NOMO-1 (cell line): Measurements from ENCODE around the gene TMEM63C.

ENCODE experiments used
- DNase-seq, 2 experiments: peaks; one replicate each; lab custom pipeline; 2025; ENCODE audit not compliant: unreplicated experiment in 2 of 2; lab: John Stamatoyannopoulos, UW

TMEM63C gene

GRCh38 chr14:77194706-77195105, 13.1 kb downstream of the TMEM63C start:
- DNase-seq = no peak

GRCh38 chr14:77195766-77196165, 14.2 kb downstream of the TMEM63C start:
- DNase-seq = no peak

DNA sequence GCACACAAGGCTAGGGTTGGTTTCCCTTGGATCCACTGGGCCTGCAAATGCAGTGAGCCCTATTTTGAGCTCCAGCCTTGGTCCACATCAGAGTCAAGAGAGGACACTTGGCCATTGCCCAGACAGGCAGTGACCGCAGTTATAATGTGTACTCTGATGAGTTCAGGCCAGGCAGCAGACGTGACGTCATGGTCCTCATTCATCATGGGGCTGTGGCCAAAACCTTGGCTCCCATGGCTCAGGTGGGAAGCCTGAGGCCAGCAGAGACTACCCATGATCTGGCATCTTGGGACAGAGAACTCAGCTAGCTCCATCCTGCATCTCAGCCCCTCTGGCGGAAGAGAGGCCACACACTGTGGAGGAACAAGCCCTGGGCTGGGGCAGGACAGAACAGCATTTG, 16.4 kb downstream of the TMEM63C start:
- no peak for DNase-seq

- no peak for DNase-seq
Observed at GRCh38 chr14:77198561-77198960, 17.0 kb downstream of the TMEM63C start.

- DNase-seq = no peak
Observed at GRCh38 chr14:77199590-77199989, 18.0 kb downstream of the TMEM63C start.

DNA sequence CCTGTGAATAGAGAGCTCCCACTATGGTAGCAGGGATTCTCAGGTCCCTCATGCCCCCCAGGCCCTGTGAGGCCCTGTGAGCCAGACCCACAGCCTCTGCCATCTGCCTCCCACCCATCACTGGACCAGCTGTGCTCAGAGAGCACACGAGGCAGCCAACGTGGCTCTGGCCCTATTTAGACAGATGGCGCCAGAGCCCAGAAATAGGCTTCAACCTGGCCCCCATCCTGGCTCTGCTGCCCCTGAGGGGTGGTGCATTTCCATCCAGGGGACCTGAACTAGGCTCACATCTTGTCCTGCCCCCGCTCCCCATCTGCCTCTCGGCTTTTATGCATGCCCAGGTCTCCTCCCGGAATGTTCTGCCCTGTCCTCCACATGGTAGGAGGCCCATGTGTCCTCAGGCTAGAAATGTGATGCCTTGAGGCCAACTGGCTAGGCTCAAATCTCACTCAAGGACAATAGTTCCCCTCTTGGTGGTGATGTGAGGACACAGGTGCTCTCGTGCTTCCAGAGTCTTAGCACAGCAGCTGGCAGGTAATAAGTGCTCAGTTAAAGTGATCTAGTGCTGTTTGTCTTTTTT, 18.9 kb downstream of the TMEM63C start:
- no peak for DNase-seq

- DNase-seq = no peak
Observed at GRCh38 chr14:77201696-77202095, 20.1 kb downstream of the TMEM63C start.

DNA sequence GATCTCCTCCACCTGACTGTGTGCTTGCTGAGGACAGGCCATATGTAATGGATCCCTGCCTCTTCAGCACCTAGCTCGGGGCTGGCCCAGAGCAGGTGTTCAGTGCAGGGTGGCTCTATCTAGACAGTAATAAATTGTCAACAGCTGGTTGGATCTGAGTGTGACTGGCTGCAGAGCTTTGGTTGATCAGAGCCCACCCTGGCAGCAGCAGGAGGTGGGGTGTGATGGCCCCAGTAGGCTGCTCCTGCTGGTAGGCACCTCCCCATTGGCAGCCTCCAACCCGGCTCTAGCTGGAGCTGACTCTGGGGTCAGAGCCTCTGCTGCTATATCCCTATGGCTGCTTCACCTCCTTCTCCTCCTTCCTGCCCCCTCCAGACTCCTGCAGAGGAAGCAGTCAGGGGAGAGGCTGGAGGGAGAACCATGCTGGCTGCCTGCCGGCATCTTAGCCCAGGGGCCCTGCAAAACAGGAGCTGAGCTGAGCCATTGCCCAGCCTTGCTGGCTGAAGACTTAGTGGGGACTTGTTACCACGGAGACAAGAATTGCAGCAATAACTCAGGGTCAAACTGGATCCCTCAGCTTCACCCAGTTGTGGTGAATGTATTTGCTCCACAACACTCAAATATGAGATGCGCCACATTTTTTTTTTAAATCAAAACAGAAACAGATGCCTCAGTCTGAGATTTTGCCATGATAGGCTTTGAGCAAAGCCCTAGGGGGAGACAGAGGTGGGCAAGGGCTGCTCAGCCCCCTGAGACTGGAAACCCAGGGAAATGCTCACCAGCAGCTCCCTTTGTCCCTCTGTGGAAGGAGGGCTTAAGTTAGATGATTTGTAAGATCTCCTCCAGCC, 22.2 kb downstream of the TMEM63C start:
- no peak for DNase-seq

DNA sequence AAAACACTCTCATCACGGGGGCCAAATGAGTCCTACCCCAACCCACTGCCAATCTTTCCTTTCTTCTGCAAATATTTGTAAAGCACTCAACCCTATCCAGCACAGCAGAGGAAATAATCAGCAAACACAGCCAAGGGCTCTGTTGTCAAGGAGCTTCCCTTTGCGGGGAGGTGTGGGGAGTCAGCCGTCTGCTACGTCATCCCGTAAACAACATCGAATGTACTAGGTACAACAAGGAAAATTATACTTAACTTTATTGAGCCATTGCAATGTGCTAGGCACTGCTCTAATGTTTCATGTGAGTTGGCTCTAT, 22.8 kb downstream of the TMEM63C start:
- no peak for DNase-seq

GRCh38 chr14:77204907-77205306, 23.3 kb downstream of the TMEM63C start:
- no peak for DNase-seq

DNA sequence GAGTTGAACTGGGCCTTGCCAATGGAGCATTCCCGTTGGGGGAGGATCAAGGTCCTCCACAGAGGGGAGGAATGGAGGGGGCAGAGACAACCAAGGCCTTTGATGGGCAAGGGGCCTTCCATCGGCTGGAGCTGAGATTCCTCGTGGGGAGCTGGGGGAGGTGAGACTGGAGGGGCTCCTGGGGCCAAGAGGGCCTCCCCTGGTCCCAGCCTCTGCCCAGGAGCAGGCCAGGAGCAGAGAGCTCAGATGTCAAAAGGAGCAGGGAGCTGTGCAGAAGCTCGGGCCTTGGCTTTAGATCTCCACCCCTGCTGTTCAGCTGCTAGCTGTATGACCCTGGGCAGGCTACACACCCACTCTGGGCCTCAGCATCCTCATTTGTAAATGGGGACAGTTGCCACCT, 24.0 kb downstream of the TMEM63C start:
- no peak for DNase-seq

DNA sequence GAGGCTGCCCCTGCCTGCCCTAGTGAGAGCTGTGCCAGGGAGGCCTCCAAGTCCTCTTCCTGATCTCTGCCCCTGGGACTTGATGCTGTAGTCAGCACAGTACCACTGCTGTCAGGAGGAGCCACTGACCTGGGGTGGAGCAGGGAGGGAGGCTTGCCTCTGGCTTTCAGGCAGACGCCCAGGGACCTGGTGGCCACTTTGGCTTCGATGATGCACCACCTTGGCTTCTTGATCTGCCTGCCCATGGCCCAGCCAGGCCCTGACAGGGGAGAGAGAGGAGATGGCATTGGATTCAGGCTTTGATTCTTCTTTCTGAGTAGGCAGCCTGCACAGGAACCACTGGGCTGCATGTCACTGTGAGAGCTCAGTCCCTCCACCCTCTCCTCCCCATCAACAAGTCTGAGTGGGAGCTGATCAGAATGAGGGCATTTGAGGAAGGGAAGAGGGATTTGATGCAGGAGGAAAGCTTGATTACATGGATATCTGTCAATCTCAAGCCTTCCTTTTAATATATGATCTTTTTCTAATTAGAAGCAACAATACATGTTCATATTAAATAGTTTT, 24.7 kb downstream of the TMEM63C start:
- DNase-seq = no peak

DNA sequence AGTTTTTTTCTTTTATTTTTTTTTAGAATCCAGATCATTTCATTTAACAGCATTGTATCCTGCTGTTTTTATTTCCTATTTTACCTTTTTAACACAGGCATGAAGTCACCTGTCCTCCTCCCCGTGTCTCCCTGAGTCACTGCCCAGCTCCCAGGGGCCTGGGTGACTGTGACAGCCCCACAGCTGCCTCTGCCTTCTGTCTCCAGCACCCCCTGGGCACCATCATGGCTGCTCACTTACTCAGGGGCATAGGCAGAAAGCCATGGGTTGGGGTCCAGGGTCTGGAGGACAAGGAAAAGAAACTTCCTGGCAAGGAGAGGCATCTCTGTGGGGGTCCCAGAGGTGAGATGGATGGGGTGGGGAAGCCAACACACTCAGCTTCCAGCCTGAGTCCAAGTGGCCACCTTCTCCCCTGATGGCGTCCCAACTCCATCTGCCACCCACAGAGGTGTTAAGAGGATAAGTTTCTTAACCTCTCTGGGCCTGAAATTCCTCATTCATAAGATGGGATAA, 25.3 kb downstream of the TMEM63C start:
- no peak for DNase-seq

DNA sequence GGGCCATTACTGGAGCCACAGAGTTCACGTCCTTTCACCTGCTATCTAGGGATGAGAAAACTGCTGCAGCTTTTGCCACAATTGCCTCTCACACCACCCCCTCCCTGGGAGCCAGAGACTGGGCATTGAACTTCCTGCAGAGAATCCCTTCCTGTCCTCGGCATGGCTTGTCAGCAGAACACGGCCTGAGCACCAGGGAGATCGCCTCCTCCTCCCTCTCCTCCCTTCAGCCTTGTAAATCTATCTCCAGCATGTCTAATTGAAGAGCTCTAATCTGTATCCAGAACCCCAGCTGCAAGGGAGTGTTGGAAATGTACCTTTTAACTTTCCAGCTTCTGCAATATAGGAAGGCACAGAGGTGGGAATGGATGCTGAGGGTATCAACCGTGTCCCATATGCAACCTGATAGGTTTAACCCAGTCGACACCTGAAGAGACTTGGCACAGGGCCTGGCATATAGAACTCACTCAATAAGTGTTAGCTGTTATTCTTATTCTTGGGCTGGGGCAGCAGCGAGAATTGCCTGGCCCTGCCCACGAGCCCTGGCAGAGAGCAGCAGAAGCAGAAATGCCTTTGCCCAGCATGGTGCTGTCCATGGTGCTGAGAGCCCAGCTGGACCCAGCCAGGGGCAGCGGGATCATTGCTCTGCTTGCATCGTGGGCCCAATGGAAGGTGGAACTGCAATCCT, 26.8 kb downstream of the TMEM63C start:
- DNase-seq = peak; percentile 6 to 36

GRCh38 chr14:77208979-77209318, 27.4 kb downstream of the TMEM63C start:
- no peak for DNase-seq

- DNase-seq = peak in 1 of 2 experiments; percentile 13
Observed at GRCh38 chr14:77212097-77212870, 30.7 kb downstream of the TMEM63C start.

DNA sequence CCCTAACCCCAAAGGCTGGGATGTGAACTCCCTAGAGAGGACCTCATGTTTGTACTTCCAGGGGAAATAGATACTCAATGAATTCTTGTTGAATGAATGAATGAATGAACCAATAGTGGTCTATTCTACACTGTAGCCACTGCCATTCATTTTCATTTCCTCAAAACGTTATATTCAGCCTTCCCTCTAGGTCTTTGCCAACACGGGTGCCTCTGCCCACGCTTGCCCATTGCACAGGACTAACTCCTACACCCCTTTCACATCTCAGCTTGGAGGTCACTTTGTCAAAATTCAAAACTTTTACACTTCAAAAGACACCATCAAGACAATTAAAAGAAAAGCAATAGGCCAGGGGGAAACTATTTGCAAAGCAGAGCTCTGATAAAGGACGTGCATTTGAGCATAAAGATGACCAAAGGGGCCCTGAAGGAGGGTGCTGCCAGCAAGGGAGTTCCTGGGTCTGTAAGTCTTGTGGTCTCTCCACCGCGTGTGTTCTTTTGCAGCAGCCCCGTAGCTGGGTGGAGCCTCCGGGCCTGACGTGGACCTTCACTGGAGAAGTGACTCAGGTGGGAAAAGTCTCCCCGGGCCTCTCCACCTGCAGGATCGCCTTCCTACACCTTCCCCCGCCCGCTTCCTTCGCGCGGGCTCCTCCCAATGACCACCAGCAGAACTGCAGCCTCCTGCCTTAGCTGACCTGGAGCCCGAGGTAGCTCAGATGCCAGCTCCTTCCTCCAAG, 31.5 kb downstream of the TMEM63C start:
- DNase-seq = peak in 1 of 2 experiments; percentile 11

DNA sequence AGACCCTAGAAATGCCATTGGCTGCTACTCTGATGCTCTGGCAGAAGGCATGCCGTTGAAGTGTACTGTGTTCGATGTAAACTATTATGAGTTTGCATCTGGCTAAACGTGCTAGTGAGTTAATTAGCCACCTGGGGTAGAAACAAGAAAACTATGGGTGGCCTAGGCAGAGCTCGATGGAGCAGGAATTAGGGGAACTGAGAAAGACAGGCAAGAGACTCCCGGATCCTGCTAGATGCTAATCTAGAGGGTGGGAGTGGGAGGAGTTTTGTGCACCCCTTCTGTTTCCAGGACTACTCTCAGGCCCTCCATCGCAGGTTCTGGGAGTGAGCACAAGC, 32.0 kb downstream of the TMEM63C start:
- no peak for DNase-seq

DNA sequence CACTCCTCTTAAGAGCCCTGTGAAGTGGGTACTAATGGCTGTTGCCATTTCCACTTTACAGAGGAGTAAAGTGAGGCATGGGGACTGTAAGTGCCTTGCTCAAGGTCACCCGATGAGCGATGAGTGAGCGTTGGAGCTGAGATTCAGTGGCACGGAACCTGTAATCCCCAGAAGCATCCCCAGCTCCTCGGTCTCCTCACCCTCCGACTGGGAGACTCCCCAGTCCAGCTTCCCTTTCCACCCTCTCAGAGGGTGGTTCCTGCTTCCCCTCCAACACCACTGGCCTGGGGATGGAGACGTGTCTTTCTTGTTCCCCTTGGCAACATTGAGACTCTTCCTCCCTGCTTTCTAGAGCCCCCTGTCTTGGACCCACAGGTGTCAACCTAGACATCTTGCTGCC, 32.6 kb downstream of the TMEM63C start:
- no peak for DNase-seq

DNA sequence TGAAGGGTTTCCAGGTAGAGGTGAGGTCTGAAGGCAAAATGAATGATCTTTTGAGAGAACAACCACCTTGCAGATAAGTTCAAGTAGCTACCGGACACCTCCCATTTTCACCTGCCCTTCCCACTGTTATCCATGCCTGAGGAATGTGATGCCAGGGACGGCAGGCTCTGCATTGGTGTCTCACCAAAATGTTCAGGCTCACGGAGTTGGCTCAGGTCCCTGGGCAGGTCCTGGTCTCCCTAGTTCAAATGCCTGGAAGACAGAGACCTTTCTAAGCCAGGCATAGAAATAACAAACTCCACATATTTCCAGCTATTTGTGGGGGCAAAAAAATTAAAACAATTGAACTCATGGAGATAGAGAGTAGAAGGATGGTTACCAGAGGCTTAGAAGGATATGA, 36.0 kb downstream of the TMEM63C start:
- DNase-seq = no peak
